ENCODE data around the gene PRR19.

- TF ChIP-seq CTCF (IDR thresholded peaks at IDR 0.05) = no peak
- TF ChIP-seq POLR2A (IDR thresholded peaks at IDR 0.05) = no peak
Measured at GRCh38 chr19:42326969-42327368, 25.0 kb downstream of the PRR19 start.
